Measurements from ENCODE around the gene NDUFS7.
"Not testable (repeated sequence)": the region's sequence is repeated elsewhere in the genome, so short reads cannot be mapped to it uniquely, and the experiment has no call there.

The NDUFS7 gene

DNA sequence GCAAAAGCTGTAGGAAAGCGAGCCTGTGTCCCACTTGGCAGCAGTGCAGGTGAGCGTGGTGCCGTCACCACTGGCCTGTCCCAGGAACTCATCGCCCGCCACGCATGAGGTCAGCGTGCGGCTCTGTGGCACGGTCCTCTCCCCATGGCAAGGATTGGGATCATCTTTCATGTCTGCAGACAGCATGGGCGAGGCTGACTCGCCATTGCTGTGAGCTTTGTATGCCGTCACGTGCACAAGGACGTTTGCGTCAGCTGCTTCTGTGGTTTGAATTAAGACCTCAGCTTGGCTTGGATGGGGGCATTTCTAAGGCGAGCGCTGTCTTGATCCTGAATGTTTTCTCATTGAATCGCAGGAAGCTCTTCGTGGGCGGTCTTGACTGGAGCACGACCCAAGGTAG lies 33.4 kb downstream of the NDUFS7 start:
- DNase-seq (ENCODE audit: low read depth in 4 of 4, low spot score in 1 of 4), result no peak

- DNase-seq (ENCODE audit: low read depth in 4 of 4, low spot score in 1 of 4), result no peak
Measured at GRCh38 chr19:1417681-1418495, 34.2 kb downstream of the NDUFS7 start.

- DNase-seq (ENCODE audit: low read depth in 4 of 4, low spot score in 1 of 4), result no peak
Measured at GRCh38 chr19:1418496-1418775, 34.7 kb downstream of the NDUFS7 start.

DNA sequence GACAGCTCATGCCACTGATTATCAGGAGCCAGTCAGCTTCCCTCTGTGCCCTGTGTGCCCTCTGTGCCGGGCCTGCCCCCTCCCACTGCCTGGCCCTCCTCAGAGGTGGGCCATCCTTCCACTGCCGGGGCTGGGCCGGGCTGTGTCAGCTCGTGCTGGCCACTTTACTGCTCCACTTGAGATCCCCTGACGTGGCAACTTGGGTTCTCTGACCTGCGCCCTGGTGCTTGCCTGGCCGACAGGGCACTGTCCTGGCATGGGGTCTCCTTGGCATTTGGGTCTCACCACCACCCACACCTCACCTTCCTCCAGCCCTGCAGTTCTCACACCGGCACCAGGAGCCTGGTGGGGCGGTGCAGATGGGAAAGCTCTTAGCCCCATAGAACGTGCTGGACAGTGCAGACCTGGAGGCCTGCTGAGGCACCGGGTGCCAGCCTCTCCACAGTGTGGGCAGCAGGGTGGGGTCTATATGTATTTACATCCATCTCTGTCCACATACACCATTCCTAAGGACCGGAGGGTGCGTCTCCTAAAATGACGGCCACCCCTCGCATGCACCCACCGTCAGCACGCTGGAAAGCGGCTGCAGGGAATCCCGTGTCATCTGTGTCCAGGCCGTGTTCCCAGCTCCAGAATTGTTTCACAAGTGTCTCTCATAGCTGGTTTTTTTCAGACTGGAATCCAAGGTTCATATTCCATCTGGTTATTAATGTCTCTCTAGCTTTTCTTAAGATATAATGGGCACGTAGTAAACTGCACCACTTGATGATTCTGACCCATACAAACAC lies 35.4 kb downstream of the NDUFS7 start:
- no peak for DNase-seq (ENCODE audit: low read depth in 4 of 4, low spot score in 1 of 4)

DNA sequence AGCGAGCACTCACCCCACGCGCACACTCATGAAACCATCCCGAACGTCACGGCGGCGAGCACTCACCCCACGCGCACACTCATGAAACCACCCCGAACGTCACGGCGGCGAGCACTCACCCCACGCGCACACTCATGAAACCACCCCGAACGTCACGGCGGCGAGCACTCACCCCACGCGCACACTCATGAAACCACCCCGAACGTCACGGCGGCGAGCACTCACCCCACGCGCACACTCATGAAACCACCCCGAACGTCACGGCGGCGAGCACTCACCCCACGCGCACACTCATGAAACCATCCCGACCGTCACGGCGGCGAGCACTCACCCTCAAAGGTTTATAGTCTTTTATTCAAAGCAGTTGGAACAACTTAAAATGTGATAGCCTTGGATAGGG lies 36.4 kb downstream of the NDUFS7 start:
- DNase-seq (ENCODE audit: low read depth in 4 of 4, low spot score in 1 of 4), result not testable (repeated sequence)

DNA sequence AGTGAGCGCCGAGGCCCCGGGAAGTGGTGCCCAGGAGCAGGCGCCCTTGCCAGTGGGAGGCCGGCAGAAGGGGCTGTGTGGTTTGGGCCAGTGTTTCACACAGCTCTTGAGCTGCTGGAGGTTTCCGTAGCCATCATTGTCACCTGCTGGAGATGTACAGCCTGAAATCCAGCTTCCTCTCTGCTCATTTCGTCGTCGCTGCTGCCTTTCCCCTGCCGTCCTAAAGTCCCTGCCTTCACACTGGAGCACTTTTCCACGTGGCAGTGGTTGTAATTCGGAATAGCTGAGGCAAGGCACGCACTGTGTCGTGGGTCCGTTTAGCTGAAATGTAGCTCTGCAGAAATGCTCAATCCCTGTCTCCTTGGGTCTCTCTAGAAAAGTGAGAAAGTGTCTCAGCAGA lies 36.9 kb downstream of the NDUFS7 start:
- no peak for DNase-seq (ENCODE audit: low read depth in 4 of 4, low spot score in 1 of 4)

DNA sequence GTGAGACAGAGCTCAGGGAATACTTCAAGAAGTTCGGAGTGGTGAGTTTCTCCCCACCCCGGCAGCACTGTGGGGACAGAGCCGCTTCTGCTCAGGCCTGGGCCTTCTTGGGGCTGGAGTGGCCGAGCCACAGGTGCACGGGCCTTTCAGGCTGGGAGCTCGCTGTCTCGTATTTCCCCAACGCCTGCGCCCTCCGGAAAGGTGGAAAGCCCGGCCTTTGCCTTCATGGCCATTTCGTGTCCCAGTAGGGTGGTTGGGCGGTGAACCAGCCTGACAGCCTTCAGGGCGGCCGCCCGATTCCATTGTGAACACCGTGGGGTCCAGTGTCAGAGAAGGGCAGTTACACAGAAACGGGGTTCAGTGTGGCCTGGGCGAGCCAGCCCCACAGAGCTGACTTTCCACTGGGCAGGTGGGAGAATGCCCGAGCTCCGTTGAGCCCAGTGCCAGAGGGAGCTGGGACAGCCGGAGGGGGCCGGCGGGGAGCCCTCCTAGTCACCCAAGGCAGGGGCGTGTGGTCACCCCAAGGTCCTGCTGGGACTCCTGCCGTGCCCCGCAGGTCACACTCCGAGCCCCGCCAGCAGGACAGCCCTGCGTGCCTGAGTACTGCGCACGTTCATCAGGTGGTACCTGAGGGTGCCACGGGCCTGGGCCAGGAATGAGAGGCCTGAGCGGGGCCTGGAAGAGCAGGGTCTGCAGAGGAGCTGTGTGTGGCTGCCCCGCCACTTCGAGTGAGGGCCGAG lies 37.7 kb downstream of the NDUFS7 start:
- no peak for DNase-seq (ENCODE audit: low read depth in 4 of 4, low spot score in 1 of 4)

- no peak for DNase-seq (ENCODE audit: low read depth in 4 of 4, low spot score in 1 of 4)
Measured at GRCh38 chr19:1421958-1422305, 38.2 kb downstream of the NDUFS7 start.

GRCh38 chr19:1422360-1422759 lies 38.7 kb downstream of the NDUFS7 start:
- no peak for DNase-seq (ENCODE audit: low read depth in 4 of 4, low spot score in 1 of 4)

DNA sequence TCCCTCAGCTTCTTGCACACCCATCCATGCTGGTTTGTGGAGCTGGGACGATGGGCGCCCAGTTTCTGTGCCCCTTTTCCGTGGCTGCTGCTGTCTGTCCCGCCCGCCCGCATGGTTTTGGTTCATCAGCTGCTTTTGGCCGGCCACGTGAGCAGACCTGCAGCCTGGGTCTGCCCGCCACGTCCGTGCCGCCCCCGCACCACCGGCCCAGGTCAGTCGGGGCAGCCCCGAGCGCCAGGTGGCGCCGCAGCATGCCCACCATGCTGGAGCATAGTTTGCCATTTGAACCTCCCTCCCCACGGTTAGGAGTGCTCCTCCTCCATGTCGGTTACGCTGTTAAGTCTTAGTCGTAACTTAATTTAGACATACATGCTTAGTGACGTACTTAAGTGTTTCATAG lies 39.2 kb downstream of the NDUFS7 start:
- DNase-seq (ENCODE audit: low read depth in 4 of 4, low spot score in 1 of 4), result no peak

DNA sequence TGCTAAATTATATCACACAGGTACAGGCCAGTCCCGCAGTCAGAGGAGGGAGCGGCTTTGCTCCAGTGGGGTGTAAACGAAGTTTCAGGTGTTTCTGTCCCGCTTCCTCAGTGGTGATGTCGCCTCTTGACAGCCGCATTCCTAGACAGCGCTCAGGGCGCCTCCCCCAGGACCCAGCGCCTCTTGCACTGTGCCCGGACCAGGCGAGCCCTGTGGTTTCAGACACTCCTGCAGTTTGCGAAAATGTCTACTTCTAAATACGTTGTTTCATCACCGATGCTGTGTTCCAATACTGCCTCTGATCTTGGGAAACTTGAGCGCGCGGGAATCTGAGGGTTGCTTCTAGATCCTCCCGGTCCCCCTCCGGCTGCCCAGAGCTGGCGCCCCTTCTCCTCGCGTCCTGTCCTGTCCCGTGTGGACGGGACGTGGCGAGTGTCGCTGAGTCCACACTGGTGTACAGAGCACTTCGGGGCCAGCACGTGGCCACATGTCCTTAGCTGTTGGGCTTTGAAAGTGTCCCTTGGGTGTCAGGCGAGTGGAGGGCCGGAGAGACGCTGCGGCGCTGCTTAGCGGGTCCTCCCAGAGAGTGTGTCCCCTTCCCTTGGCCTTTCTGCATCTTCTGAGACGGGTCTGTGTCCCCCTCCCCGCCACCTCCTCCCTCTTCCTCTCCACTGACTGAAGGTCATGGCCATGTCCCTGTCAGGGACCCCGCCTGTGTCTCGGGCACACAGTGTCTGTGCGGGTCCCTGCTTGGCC lies 39.9 kb downstream of the NDUFS7 start:
- DNase-seq (ENCODE audit: low read depth in 4 of 4, low spot score in 1 of 4), result no peak

- no peak for DNase-seq (ENCODE audit: low read depth in 4 of 4, low spot score in 1 of 4)
Measured at GRCh38 chr19:1424192-1424955, 40.7 kb downstream of the NDUFS7 start.

DNA sequence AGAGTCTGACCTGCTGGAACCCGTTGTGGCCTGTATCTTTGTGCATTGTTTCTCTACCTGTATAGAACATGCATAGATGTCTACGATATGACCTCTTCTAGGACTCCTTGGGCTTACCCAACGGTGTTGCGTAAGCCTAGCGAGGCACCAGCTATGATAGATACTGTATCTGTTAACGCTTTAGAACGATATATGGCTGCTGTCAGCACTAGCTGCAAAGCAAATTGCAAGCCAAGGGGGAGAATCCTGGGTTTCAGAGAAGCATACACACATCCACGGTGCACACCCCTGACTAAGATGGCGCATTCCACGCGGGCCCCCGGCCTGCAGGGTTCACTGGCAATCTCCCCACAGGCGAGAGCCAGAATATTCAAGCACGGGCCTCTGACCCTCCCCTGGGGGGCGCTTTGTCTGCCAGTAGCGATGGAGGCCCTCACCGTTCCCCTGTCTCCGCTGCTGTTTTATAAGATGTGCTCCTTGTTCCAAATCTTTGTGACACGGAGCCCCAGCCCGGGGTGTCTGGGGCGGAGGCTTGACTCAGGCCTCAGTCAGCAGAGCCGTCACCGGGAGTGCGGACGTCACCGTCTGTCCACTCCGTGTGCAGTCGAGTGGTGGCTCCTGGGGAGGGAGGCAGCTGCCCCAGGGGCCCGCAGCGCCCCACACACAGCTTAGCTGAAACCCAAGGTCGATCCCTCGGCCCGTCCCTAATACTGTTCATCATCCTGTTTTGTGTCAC lies 41.6 kb downstream of the NDUFS7 start:
- DNase-seq (ENCODE audit: low read depth in 4 of 4, low spot score in 1 of 4), result no peak

DNA sequence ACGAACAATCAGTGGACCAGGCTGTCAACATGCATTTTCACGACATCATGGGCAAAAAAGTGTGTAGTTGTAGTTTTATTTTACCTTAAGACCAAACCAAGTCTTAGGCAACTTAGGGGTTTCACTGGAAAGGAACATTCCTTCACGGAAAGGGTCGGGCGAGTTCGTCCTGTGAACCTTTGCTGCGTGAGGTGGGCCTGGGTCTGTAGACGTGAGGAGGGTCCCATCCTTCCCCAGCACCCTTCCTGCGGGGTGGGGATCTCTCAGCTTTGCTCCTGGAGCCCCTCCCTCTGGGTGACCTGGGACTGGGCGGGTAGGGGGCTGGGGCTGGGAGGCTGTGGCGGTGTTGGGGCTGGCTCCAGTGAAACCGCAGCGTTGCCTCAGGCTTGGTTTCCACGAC lies 42.2 kb downstream of the NDUFS7 start:
- DNase-seq (ENCODE audit: low read depth in 4 of 4, low spot score in 1 of 4), result no peak

- no peak for DNase-seq (ENCODE audit: low read depth in 4 of 4, low spot score in 1 of 4)
Measured at GRCh38 chr19:1426736-1427135, 43.0 kb downstream of the NDUFS7 start.

- DNase-seq (ENCODE audit: low read depth in 4 of 4, low spot score in 1 of 4), result no peak
Measured at GRCh38 chr19:1427221-1427920, 43.7 kb downstream of the NDUFS7 start.

DNA sequence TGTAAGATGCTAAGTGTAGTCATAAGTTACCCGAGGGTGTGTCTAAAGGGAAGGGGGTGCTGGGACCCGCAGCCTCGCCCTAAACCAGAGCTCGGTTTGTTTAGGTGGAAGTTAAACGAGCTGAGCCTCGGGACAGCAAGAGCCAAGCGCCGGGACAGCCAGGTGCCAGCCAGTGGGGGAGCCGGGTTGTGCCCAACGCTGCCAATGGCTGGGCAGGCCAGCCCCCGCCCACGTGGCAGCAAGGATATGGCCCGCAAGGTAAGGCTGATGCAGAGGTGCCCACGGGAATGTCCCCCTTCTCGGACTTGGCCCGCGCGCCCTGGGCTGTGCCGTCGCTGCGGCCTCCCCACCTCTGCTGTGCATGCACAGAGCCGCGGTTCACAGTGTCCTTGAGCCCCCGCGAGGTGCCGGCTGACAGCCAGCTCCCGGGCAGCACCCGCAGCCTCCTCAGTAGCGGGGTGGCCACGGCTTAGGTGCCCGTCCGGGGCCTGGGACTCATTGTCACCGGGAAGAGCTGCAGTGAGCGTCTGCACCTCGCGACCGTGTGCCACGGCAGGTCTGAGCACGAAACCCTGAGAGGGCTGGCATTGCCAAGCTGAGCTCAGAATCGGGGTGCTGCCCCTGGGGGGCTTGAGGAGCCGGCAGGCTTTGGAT lies 45.2 kb downstream of the NDUFS7 start:
- DNase-seq (ENCODE audit: low read depth in 4 of 4, low spot score in 1 of 4), result no peak

- DNase-seq (ENCODE audit: low read depth in 4 of 4, low spot score in 1 of 4), result no peak
Measured at GRCh38 chr19:1429750-1430149, 46.0 kb downstream of the NDUFS7 start.

DNA sequence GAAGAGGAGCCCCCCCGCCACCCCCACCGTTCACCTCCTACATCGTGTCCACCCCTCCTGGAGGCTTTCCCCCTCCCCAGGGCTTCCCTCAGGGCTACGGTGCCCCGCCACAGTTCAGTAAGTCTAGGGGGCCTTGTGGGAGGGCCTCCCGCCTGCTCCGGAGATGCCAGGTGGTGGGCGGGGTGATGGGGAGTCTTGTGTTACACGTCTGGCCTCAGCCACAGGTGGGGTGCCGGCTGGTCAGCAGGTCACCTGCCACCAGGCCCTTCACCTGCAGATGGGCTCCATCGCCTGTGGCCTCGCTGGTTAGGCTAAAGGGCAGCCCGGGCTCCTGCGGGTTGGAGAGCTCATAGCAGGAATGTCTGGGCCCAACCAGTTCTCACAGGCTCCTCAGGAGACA lies 46.5 kb downstream of the NDUFS7 start:
- no peak for DNase-seq (ENCODE audit: low read depth in 4 of 4, low spot score in 1 of 4)

Data from stimulated activated CD4-positive, alpha-beta T cell treated with anti-CD3 and anti-CD28 coated beads, Interleukin-1b, Interleukin-23, amount 100 ng/mL, for 24 hours (primary cell).